Prostate gland (tissue), 2 donors: ENCODE measurements around the gene KIF5A.

Experiments used
- POLR2A ChIP-seq: fragments of 450-650 bp; IDR thresholded peaks from one replicate; pipeline ENCODE4 v1.6.1; 2016; ENCODE audit warnings: antibody characterized with exemption, mild to moderate bottlenecking
- TF ChIP-seq, protein P1 (sequence below), 4 experiments: fragments of 200-600 bp in 2 of 4; fragments of 450-650 bp in 2 of 4; sonication (generic) in 2 of 4; IDR thresholded peaks; 1 replicate in 3 of 4; 2 replicates in 1 of 4; pipeline ENCODE4 v1.5.1; 2016 to 2019; ENCODE audit warnings: antibody characterized with exemption in 4 of 4, mild to moderate bottlenecking in 2 of 4, moderate library complexity in 2 of 4

DNA sequence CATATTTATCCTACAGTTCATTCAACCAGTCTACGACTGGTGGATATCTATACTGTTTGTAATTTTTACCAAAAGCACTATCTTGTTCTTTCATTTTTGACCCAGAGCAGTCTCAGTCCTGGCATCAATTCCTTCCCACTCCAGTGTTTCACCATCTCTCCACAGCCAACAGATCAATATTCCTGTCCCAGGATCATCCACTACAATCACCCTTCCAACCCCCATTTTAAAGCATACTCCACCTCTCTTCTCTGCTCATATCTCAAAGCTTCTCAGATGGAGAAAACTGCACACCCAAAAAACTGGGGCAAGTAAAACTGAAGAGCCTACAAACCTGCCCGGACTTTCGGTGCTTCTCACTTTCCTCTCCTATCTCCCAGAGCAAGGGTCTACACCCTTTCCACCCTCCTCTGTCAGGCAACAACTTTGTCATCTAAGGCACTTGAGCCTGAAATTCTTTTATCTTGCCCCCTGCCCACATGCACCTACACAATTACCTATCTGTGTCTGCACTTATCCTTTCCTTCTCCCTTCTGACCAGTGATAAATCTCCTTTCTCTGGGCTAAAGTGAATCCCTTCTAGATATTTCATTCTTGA is 37.1 kb downstream of the KIF5A start:
- TF ChIP-seq POLR2A = no peak
- TF ChIP-seq, protein P1, sequence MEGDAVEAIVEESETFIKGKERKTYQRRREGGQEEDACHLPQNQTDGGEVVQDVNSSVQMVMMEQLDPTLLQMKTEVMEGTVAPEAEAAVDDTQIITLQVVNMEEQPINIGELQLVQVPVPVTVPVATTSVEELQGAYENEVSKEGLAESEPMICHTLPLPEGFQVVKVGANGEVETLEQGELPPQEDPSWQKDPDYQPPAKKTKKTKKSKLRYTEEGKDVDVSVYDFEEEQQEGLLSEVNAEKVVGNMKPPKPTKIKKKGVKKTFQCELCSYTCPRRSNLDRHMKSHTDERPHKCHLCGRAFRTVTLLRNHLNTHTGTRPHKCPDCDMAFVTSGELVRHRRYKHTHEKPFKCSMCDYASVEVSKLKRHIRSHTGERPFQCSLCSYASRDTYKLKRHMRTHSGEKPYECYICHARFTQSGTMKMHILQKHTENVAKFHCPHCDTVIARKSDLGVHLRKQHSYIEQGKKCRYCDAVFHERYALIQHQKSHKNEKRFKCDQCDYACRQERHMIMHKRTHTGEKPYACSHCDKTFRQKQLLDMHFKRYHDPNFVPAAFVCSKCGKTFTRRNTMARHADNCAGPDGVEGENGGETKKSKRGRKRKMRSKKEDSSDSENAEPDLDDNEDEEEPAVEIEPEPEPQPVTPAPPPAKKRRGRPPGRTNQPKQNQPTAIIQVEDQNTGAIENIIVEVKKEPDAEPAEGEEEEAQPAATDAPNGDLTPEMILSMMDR (IDR thresholded peaks at IDR 0.05) = no peak
